Mesodermal cell (in vitro differentiated cells): Measurements from ENCODE around the gene GPR183. TPM values are rescaled to one million over a fixed set of nuclear protein-coding genes. Genes with fewer than 3 reads are reported as not detected.
A peak's percentile ranks its signal among the peaks of the same experiment; 100 is the strongest.

Experiments
- H3K27ac ChIP-seq: 2 replicates; pipeline ENCODE4 v1.7.0; 2013; ENCODE audit warnings: mild to moderate bottlenecking, low read depth, low read length, moderate library complexity; ENCODE audit not compliant: severe bottlenecking
- H3K36me3 ChIP-seq: 2 replicates; pipeline ENCODE4 v1.7.1; 2013; ENCODE audit warnings: mild to moderate bottlenecking, low read length, moderate library complexity; ENCODE audit not compliant: control insufficient read depth, insufficient read depth
- H3K4me1 ChIP-seq: one replicate; pipeline ENCODE4 v1.7.1; 2013; ENCODE audit warnings: mild to moderate bottlenecking, low read length; ENCODE audit not compliant: insufficient read depth, control insufficient read depth, poor library complexity, severe bottlenecking
- H3K4me3 ChIP-seq: 2 replicates; pipeline ENCODE4 v1.7.0; 2013; ENCODE audit warnings: low read length, control low read depth, mild to moderate bottlenecking; ENCODE audit not compliant: insufficient read depth, poor library complexity, severe bottlenecking; ENCODE audit errors: extremely low read depth
- H3K9me3 ChIP-seq: 2 replicates; pipeline ENCODE4 v1.7.1; 2013; ENCODE audit warnings: mild to moderate bottlenecking, low read length, moderate library complexity; ENCODE audit not compliant: control insufficient read depth
- WGBS, 2 experiments: methylation state at CpG; one replicate each; pipeline ENCODE4 v1.1.5; 2013; ENCODE audit warnings: missing lambda C conversion rate in 2 of 2; ENCODE audit not compliant: insufficient coverage in 2 of 2; 5-methylcytosine and 5-hydroxymethylcytosine counted together
- polyA plus RNA-seq, 2 experiments: library from polyadenylated mRNA; stranded (reverse); fragments of 50-300 nt; gene quantifications; one replicate each; pipeline ENCODE4 v1.2.3, GENCODE V29; 2013

The GPR183 gene
- polyA plus RNA-seq (2013, experiment 1 of 2) = 0.22 TPM
- 0.20 TPM for polyA plus RNA-seq (2013, experiment 2 of 2)

- 60 to 67% methylated on average over 2 of the region's 4 CpGs for WGBS, 2 experiments
- peak within 1 kb of the TSS; percentile 85 for H3K27ac ChIP-seq
- H3K36me3 ChIP-seq = no peaks in the 10 kb centered on the region
- H3K4me3 ChIP-seq = no peak within 1 kb of the TSS
- no peaks in the 10 kb centered on the region for H3K9me3 ChIP-seq
- H3K4me1 ChIP-seq = peaks cover 18% of the 10 kb centered on the region
Observed at GRCh38 chr13:99307247-99307646, at the start of gene GPR183. GPR183 (minus strand) TSS chr13:99307399; CDS start chr13:99296145, 11,254 bp downstream.

- WGBS, 2 experiments = 75 to 76% methylated on average over 6 to 8 of the region's 10 CpGs
- no peaks in the 10 kb centered on the region for H3K9me3 ChIP-seq
- peak overlapping the region; percentile 75 for H3K27ac ChIP-seq
- no peak overlapping the region for H3K4me3 ChIP-seq
- H3K4me1 ChIP-seq = peaks cover 23% of the 10 kb centered on the region
- H3K36me3 ChIP-seq = peaks cover 49% of the 10 kb centered on the region
Observed at GRCh38 chr13:99356262-99357091, 49.3 kb upstream of the GPR183 start.

- Histone ChIP-seq H3K9me3 (no peaks in the 10 kb centered on the region), H3K4me1 (peaks cover 23% of the 10 kb centered on the region), H3K36me3 (peaks cover 48% of the 10 kb centered on the region), H3K4me3 (no peak overlapping the region), H3K27ac (peak overlapping the region; percentile 75)
- WGBS, 2 experiments = 88 to 93% methylated on average over 1 of the region's 1 CpG
Observed at GRCh38 chr13:99356012-99356261, 48.7 kb upstream of the GPR183 start.

- Histone ChIP-seq H3K9me3 (no peaks in the 10 kb centered on the region), H3K27ac (peak overlapping the region; percentile 75), H3K4me3 (no peak overlapping the region), H3K36me3 (peaks cover 48% of the 10 kb centered on the region), H3K4me1 (peaks cover 23% of the 10 kb centered on the region)
- 93 to 97% methylated on average over 17 of the region's 18 CpGs for WGBS, 2 experiments
Observed at GRCh38 chr13:99355267-99356011, 48.2 kb upstream of the GPR183 start.

GRCh38 chr13:99354371-99354951 lies 47.3 kb upstream of the GPR183 start:
- 81 to 95% methylated on average over 6 to 7 of the region's 8 CpGs for WGBS, 2 experiments
- H3K36me3 ChIP-seq = peaks cover 41% of the 10 kb centered on the region
- H3K27ac ChIP-seq = no peak overlapping the region
- no peak overlapping the region for H3K4me3 ChIP-seq
- H3K9me3 ChIP-seq = no peaks in the 10 kb centered on the region
- H3K4me1 ChIP-seq = peaks cover 23% of the 10 kb centered on the region

- Histone ChIP-seq H3K9me3 (no peaks in the 10 kb centered on the region), H3K4me1 (peaks cover 23% of the 10 kb centered on the region), H3K27ac (no peak overlapping the region), H3K36me3 (peaks cover 43% of the 10 kb centered on the region), H3K4me3 (no peak overlapping the region)
- 90 to 94% methylated on average over 4 to 8 of the region's 8 CpGs for WGBS, 2 experiments
Observed at GRCh38 chr13:99353836-99354235, 46.6 kb upstream of the GPR183 start.

GRCh38 chr13:99353246-99353600 lies 46.0 kb upstream of the GPR183 start:
- Histone ChIP-seq H3K4me1 (peaks cover 23% of the 10 kb centered on the region), H3K36me3 (peaks cover 41% of the 10 kb centered on the region), H3K27ac (no peak overlapping the region), H3K9me3 (no peaks in the 10 kb centered on the region), H3K4me3 (no peak overlapping the region)
- 93% methylated on average over 2 of the region's 2 CpGs; no CpG with 5 or more reads in 1 of the 2 experiments for WGBS, 2 experiments

- Histone ChIP-seq H3K36me3 (peaks cover 41% of the 10 kb centered on the region), H3K4me1 (peaks cover 22% of the 10 kb centered on the region), H3K4me3 (no peak overlapping the region), H3K9me3 (no peaks in the 10 kb centered on the region), H3K27ac (no peak overlapping the region)
- 91 to 96% methylated on average over 11 to 14 of the region's 17 CpGs for WGBS, 2 experiments
Observed at GRCh38 chr13:99352351-99353245, 45.4 kb upstream of the GPR183 start.

GRCh38 chr13:99351772-99352171 lies 44.6 kb upstream of the GPR183 start:
- Histone ChIP-seq H3K27ac (no peak overlapping the region), H3K9me3 (no peaks in the 10 kb centered on the region), H3K4me1 (peaks cover 15% of the 10 kb centered on the region), H3K36me3 (peaks cover 42% of the 10 kb centered on the region), H3K4me3 (no peak overlapping the region)
- 90 to 92% methylated on average over 3 to 4 of the region's 4 CpGs for WGBS, 2 experiments

GRCh38 chr13:99350191-99350590 lies 43.0 kb upstream of the GPR183 start:
- Histone ChIP-seq H3K36me3 (peaks cover 54% of the 10 kb centered on the region), H3K27ac (no peak overlapping the region), H3K4me1 (peaks cover 5% of the 10 kb centered on the region), H3K4me3 (no peak overlapping the region), H3K9me3 (no peaks in the 10 kb centered on the region)
- 86% methylated on average over 2 of the region's 2 CpGs; no CpG with 5 or more reads in 1 of the 2 experiments for WGBS, 2 experiments
